ENCODE measurements around the gene PHACTR3.

PHACTR3 gene

DNA sequence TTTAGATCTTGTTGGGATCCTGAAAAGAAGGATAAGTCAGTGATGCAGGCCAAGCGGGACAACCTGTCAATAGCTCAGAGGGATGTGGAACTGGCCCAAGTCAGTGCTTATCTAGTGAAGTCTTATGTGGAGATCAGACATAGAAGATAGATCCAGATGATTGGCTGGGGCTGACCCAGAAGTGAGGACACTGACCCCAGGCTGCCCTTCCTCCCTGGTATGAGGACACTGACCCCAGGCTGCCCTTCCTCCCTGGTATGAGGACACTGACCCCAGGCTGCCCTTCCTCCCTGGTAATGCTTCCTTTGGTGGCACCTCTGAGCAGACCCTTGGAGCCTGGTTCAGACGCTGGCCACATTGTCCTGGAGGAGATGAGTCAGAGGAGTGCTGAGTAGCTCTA is 159.7 kb downstream of the PHACTR3 start:
- no peak for DNase-seq

GRCh38 chr20:59765599-59766177 is 161.3 kb downstream of the PHACTR3 start:
- DNase-seq, result no peak

DNA sequence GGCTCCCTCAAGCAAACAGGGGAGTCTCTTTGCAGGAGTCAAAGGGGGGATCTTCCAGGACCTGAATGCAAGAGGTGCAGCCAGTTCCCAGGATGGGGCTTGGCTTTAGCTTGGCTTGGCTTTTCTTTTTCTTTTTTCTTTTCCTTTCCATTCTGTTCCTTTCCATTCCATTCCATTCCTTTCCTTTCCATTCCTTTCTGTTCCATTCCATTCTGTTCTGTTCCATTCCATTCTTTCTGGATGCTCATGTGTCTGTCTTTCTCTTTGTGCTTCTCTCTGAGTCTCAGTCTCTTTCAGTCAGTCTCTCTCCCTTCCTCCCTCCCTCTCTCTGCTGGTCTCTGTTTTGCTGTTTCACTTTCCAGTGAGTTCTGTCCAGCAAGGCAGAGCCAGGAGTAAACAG is 163.3 kb downstream of the PHACTR3 start:
- DNase-seq, result no peak

GRCh38 chr20:59770270-59770669 is 165.9 kb downstream of the PHACTR3 start:
- DNase-seq, result no peak

- no peak for DNase-seq
These were observed 166.5 kb downstream of the PHACTR3 start for GRCh38 chr20:59770851-59771250.

DNA sequence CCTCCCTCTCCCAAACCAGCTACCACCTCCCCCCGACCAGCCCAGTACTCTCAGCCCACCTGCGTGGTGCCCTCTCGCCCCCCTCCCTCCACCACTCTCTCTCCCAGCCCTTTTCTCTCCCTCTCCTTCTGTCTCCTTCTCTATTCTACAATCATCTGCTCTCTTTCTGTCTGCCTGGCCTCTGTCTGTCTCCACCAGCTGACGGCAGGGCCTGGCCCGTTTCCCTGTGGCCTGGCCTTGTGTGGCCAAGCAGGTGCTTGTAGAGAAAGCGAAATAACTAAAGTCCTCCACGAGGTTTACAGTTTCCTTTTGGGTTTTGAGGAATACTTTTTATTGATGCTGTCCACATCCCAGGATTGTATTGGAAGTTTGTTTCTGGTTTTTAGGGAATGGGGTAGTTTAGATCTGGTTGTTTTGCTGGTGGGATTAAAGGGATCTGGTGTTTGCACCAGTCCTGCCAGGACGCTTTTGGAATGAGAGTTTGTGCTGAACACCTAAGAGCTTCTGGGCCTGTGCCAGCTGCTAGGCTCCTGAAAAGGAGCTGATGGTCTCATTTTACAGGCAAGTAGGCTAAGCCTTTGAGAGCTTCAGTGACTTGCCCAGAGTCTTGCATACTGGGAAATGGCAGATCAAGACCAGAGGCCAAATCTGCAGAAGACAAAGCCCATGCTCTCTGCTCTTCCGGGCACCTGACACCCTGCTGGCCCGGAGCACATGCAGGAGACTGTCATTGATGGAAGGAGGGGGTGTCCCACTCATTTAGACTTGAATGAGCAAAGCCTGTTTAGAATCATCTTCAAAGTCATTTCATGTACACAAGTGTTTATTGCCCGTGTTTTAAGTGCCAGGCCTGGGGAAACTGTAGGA is 167.4 kb downstream of the PHACTR3 start:
- no peak for DNase-seq

DNA sequence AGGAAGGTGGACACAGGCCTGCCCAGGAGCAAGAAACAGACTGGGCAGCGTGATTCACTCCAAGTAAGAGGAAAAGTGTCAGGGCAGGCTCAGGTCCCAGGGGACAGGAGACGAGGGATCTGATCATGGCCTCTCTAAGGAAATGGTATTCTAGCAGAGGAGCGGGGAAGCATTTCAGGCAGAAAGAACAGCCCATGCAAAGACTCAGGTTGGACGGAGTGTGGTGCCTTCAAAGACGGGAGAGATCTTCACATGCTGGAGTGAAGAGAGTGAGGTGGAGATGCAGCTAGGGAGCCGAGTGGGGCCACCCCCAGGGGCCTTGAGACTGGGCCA is 168.0 kb downstream of the PHACTR3 start:
- DNase-seq, result no peak

DNA sequence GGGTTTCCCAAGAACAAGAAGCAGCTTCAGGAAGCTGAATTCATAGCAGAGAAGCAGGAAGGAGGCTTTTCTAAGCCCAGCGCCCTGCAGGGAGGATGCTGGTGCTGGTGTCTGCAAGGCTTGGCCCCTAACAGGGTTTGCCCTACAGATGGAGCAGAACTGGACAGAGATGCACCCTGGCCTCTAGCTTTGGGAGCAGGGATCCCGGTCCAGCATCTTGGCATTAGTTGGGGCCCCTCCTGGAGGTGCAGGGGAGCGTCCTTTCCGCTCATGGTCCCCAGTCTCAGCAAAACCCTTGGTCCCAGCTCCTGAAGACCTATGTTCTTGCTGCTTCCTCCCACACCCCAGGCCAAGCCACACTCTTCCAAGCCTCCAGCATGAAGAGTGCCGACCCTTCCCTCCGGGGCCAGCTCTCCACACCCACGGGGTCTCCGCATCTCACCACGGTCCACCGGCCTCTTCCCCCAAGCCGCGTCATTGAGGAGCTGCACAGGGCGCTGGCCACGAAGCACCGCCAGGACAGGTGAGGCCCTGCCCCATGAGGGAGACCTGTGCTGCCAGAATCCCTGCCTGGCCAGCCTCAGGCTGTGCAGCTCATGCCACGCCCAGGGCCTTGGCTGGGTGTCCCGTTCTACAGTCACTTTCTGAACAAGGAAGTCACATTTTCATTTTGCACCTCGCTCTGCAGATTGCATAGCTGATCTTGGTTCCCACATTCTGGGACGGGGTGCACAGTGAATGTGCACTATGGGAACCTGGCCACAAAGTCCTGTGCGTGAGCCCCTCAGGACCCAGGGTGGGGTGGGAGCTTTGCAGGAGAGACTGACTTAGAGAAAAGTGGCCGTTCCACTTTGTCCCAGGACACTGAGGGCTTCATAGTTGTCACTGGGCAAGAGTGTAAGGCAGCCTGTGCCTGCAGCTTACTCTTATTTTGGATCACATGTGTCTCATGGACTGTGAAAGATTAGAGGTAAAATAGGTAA is 168.9 kb downstream of the PHACTR3 start:
- no peak for DNase-seq

DNA sequence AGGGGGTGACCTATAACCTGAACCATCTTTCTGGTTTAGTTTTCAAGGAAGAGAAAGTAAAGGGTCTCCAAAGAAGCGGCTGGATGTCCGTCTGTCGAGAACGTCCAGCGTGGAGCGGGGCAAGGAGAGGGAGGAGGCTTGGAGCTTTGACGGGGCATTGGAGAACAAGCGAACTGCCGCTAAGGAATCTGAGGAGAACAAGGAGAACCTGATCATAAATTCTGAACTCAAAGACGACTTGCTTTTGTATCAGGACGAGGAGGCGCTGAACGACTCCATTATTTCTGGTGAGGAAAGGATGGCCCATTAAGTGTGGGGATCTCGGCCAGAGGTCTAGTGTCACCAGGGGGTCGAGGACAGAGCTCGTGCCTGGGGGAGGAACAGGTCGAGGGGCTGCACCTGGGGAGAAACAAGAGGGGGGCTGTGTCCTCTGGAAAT is 169.9 kb downstream of the PHACTR3 start:
- DNase-seq, result no peak

- DNase-seq, result no peak
These were observed 170.8 kb downstream of the PHACTR3 start for GRCh38 chr20:59774921-59775686.

- DNase-seq, result no peak
These were observed 171.3 kb downstream of the PHACTR3 start for GRCh38 chr20:59775687-59776055.

GRCh38 chr20:59776059-59776603 is 171.8 kb downstream of the PHACTR3 start:
- DNase-seq, result no peak

- no peak for DNase-seq
These were observed 172.4 kb downstream of the PHACTR3 start for GRCh38 chr20:59776626-59777330.

DNA sequence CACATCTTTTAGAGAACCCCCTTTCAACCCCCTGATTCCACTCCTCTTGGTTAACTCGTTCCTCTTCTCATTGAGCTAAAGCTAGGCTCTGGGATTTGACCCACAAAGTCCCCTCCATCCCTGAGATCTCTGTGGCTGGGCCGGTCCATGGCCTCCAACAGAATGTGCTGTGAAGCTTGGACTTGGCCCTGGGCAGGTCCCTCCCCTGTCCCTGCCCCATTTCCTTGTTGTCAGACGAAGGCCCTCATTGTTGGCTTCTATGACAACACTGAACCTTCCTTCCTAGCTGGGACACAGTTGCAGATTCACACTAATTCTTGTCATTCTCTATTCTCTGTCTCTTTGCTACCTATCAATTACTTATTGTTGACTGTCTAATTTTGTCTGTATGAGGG is 173.0 kb downstream of the PHACTR3 start:
- no peak for DNase-seq

- no peak for DNase-seq
These were observed 173.7 kb downstream of the PHACTR3 start for GRCh38 chr20:59777814-59778575.

GRCh38 chr20:59778615-59779200 is 174.4 kb downstream of the PHACTR3 start:
- no peak for DNase-seq

GRCh38 chr20:59779656-59780380 is 175.5 kb downstream of the PHACTR3 start:
- DNase-seq, result no peak

GRCh38 chr20:59780494-59781185 is 176.3 kb downstream of the PHACTR3 start:
- DNase-seq, result no peak

DNA sequence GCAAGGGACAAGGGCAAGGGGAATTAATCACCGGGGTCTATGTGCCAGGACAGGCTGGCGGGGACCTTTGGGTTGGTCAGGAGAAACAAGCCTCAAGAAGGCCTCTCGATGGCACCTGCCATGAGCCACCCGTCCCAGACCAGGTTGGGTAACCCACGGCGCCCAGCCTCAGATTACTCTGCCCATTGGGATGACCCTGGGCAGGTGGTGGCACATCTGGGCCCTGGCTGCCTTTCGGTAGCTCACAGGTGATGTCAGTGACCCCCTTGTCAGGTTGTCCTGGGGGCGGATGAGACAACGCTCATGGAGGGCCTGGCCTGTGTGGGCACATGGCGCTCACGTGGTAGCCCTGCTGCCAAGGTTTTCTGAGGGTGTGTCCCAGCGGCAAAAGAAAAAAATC is 176.9 kb downstream of the PHACTR3 start:
- DNase-seq, result no peak
